NCI-H524 treated with DMSO at 0.1 percent for 48 hours (cell line): ENCODE data around the gene PCCA.
"Not testable (repeated sequence)": the region's sequence is repeated elsewhere in the genome, so short reads cannot be mapped to it uniquely, and the experiment has no call there.

ENCODE experiments used
- DNase-seq: peaks from one replicate; lab custom pipeline; 2025; lab: John Stamatoyannopoulos, UW

Gene PCCA

GRCh38 chr13:100141461-100141961 is 52.6 kb downstream of the PCCA start:
- not testable (repeated sequence) for DNase-seq

- no peak for DNase-seq
Observed at GRCh38 chr13:100146534-100146933, 57.6 kb downstream of the PCCA start.

DNA sequence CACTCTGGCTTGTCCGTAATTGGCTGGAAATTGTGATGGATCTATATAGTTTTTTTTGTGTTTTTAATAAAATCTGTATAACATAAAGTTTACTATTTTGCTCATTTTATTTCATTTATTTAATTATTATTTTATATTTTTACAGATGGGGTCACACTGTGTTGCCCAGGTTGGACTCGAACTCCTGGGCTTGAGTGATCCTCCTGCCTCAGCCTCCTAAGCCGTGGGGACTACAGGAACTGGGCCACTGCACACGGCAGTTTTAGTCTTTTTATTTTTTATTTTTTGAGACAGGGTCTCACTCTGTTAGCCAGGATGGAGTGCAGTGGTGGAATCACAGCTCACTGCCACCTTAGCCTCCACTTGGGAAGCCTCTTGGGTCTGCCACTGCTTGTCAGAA is 58.9 kb downstream of the PCCA start:
- no peak for DNase-seq

DNA sequence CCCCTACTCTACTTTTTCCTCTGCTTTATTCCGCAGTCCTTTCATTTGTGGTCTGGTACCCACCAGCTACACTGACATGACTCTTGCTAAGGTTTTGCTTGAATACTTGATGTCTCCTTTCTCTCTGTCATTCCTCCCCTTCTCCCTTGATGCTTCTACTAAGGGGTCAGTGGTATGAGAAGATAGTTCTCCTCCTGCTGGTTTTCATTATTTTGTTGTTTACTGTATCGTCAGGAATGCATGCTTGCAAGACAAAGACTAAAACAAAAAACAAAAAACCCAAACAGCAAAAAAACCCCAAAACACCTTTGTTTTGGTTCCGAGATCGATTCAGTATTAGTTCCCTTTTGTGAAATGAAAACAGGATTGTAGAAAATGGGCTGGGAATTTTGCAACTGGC is 59.5 kb downstream of the PCCA start:
- DNase-seq: no peak

- no peak for DNase-seq
Observed at GRCh38 chr13:100149389-100149788, 60.5 kb downstream of the PCCA start.

- DNase-seq: not testable (repeated sequence)
Observed at GRCh38 chr13:100150711-100151110, 61.8 kb downstream of the PCCA start.

DNA sequence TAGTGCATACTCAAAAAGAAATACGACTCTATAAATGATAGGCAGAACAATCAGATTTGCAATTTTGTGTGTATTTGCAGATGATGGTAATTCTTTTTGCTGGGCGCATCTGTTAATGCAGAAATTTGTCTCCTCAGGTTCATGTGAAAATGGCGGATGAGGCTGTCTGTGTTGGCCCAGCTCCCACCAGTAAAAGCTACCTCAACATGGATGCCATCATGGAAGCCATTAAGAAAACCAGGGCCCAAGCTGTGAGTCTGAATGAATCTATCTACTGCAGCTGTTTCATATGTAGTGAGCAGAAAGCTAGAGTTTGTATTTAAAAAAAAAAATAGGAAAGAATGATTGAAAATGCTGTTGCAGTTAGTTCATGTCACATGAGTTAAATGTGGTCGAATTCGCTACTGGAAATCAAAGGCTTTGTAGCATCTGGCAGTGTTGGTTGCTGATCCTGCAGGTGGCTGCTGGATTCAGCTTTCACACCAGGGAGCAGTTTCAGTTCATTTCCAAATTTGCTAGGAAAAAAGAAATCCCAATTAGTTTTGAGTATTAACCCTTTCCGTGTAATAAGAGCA is 66.0 kb downstream of the PCCA start:
- no peak for DNase-seq

- no peak for DNase-seq
Observed at GRCh38 chr13:100156788-100157187, 67.9 kb downstream of the PCCA start.

DNA sequence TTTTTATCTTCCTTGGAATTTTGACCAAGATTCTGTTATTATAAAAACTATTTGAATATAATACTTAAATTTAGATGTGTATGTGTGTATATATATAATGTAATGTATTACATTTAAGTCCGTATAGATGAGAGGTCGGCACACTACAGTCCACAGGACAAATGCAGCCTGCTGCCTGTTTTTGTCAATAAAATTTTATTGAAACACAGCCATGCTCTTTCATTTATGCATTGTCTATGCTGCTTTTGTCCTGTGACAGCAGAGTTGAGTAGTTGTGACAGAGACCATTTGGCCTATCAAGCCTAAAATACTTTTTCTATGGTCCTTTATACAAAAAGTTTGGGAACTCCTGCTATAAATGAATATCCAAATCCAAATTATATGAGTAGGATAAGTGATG is 69.7 kb downstream of the PCCA start:
- DNase-seq: no peak

- no peak for DNase-seq
Observed at GRCh38 chr13:100159584-100159983, 70.7 kb downstream of the PCCA start.

- DNase-seq: no peak
Observed at GRCh38 chr13:100160450-100160849, 71.6 kb downstream of the PCCA start.

DNA sequence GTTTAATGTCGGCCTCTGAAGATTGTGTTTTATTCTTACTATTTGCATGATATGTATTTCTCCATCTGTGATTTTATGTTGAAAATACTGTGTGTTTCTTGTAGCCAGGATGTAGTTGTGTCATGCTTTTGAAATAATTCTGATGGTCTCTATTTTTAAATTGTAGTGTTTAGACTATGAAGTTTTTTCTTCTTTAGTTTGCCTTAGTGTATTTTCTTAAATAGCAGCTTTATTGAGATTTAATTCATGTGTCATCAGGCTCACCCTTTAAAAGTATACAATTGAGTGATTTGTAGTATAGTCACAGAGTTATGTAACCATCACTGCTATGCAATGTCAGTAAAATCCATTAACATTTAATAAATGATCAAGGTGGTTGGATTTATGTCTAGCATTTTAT is 74.5 kb downstream of the PCCA start:
- DNase-seq: no peak

DNA sequence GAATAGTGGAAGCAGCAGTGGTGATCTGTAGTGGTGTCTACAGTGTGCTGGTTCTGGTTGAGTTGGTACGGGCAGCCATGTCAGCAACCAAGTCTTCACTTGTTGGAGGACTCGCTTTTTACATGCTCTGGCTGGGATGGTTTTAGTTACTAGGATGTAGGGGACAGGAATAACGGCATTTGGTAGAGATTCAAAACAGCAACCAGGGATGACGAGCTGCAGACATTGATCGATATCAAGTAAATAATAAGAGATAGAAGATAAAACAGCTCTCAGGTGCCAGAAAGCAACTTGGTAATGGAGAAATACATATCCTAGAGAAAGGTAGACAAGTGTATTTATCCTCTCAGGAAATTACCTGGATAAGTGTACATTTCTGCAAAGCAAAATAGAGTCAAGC is 84.3 kb downstream of the PCCA start:
- DNase-seq: no peak

- not testable (repeated sequence) for DNase-seq
Observed at GRCh38 chr13:100174455-100174854, 85.6 kb downstream of the PCCA start.

GRCh38 chr13:100175078-100175802 is 86.3 kb downstream of the PCCA start:
- DNase-seq: no peak

DNA sequence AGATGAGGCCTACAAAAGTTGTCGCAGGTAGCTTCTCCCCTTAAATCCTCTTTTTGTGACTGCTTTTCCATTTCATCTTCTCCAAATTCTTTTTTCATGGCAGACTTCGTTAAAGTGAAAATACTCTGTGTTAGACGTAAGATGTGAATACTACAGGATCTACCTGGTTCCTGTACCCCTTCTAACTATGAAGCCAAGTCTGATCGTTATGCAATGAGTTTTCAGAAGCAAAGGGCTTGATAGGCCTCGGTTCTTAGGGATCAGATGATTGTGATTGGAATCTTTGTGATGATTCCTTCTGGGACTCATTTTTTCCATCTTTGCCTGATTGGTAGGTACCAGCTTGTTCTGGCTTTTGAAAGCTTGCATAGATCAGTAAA is 86.9 kb downstream of the PCCA start:
- no peak for DNase-seq

DNA sequence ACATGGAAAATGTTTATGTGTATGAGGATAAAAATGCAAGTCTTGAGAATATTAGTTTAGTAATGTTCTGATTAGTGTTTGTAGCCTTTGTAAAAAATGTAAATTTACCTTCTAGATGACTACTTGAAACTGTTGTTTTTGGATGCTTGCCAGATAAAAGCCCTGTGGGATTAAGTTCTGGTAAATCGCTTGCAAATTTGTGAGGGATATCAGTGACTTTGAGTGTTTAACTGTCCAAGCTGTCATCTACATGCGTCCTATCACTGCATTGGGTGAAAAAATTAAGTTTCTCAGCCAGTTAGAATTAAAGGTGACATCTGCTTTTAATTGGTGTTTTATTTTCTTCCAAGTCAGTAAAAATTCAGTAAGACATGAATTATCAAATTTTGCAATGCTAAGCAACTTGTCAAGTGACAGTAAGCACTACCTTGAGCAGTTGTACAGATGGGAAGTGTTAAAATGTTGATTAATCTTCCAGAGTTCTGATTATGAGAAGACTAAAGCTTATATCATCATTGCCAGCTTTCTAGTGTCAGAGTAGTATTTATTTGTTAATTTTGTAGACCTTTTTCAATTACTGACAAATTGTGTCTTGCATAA is 88.0 kb downstream of the PCCA start:
- DNase-seq: peak; percentile 76

DNA sequence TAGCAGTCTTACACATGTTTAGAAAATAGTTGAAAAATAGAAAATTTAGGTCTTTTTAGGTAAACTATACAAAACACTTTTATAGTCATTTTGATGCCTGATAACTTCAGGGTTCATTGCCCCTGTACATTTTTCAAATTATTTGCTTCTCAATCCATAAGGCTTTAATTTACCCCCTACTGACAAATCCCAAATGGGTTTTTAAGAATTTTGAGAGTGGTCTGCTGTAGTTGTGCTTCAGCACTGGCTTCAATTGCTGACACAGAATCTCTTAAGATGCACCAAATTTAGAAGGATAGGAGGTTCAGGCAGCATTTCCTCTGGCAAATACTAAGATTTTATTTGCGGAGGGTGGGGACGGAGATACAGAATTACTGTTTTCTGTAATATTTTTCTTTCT is 89.4 kb downstream of the PCCA start:
- DNase-seq: no peak

DNA sequence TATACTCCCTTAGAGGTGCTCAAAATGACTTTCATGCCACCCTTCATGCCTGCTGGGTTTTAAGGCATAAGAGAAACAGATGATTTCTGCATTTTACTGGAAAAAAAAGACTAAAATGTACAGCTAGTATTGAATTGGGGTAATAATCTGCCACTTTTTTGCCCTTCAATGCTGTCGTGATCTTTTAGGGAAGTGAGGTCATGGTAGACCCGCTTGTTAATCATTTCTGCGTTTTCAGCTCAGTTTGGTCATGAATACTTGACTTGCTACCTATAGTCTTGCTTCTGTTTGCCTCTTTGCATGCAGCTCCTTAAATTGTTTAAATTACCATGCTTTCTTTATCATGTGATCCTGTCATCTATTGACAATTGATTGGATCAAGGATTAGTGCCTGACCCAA is 90.4 kb downstream of the PCCA start:
- DNase-seq: no peak

GRCh38 chr13:100182900-100183490 is 94.1 kb downstream of the PCCA start:
- DNase-seq: no peak

- DNase-seq: no peak
Observed at GRCh38 chr13:100184095-100184494, 95.2 kb downstream of the PCCA start.

GRCh38 chr13:100195568-100195967 is 106.7 kb downstream of the PCCA start:
- no peak for DNase-seq

- no peak for DNase-seq
Observed at GRCh38 chr13:100196375-100196774, 107.5 kb downstream of the PCCA start.
